Measurements from ENCODE around the gene TBC1D22A. TPM values are rescaled to one million over a fixed set of nuclear protein-coding genes. Genes with fewer than 3 reads are reported as not detected.

Gene TBC1D22A
- total and polyA plus RNA-seq, 9 donors: 12.5 to 25.6 (median 18.5) TPM

DNA sequence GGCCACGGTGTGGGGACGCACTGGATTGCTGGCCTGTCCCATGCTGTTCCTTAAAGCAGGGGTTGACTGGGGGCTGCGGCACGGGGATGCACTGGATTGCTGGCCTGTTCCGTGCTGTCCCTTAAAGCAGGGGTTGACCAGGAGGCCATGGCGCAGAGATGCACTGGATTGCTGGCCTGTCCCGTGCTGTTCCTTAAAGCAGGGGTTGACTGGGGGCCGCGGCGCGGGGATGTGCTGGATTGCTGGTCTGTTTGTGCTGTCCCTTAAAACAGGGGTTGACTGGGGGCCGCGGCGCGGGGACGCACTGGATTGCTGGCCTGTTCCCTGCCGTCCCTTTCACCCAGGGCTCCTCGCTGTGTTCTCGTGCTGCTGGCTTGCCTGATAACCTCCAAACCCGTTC is 383.4 kb downstream of the TBC1D22A start:
- H3K4me1 ChIP-seq (ENCODE audit: insufficient read depth): peaks cover 4% of the 10 kb centered on the region
- H3K27ac ChIP-seq: no peak overlapping the region
- no peak for DNase-seq
- TF ChIP-seq POLR2A (IDR thresholded peaks at IDR 0.05): no peak
- TF ChIP-seq EP300 (IDR thresholded peaks at IDR 0.05): no peak
- TF ChIP-seq, protein P1, sequence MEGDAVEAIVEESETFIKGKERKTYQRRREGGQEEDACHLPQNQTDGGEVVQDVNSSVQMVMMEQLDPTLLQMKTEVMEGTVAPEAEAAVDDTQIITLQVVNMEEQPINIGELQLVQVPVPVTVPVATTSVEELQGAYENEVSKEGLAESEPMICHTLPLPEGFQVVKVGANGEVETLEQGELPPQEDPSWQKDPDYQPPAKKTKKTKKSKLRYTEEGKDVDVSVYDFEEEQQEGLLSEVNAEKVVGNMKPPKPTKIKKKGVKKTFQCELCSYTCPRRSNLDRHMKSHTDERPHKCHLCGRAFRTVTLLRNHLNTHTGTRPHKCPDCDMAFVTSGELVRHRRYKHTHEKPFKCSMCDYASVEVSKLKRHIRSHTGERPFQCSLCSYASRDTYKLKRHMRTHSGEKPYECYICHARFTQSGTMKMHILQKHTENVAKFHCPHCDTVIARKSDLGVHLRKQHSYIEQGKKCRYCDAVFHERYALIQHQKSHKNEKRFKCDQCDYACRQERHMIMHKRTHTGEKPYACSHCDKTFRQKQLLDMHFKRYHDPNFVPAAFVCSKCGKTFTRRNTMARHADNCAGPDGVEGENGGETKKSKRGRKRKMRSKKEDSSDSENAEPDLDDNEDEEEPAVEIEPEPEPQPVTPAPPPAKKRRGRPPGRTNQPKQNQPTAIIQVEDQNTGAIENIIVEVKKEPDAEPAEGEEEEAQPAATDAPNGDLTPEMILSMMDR (IDR thresholded peaks at IDR 0.05): no peak
- intact Hi-C loops (cut with DNase I): no loop called here
- 92 to 97% (median 97%) methylated on average over 18 to 20 of the region's 20 CpGs for WGBS, 3 donors
- no peaks in the 10 kb centered on the region for H3K9me3 ChIP-seq
- no peaks in the 10 kb centered on the region for H3K27me3 ChIP-seq
- H3K36me3 ChIP-seq: no peaks in the 10 kb centered on the region
- H3K4me3 ChIP-seq: no peak overlapping the region

- TF ChIP-seq, protein P1 (IDR thresholded peaks at IDR 0.05): no peak
- TF ChIP-seq EP300 (IDR thresholded peaks at IDR 0.05) (no peak), POLR2A (IDR thresholded peaks at IDR 0.05) (no peak)
- Histone ChIP-seq H3K36me3 (no peaks in the 10 kb centered on the region), H3K9me3 (no peaks in the 10 kb centered on the region), H3K4me1 (ENCODE audit: insufficient read depth) (peaks cover 2% of the 10 kb centered on the region), H3K27ac (no peak overlapping the region), H3K27me3 (no peaks in the 10 kb centered on the region), H3K4me3 (no peak overlapping the region)
- intact Hi-C loops (cut with DNase I): no loop called here
- no peak for DNase-seq
- WGBS, 3 donors: 93 to 96% (median 93%) methylated on average over 11 of the region's 11 CpGs
These were observed 383.9 kb downstream of the TBC1D22A start for GRCh38 chr22:47146391-47146790.

DNA sequence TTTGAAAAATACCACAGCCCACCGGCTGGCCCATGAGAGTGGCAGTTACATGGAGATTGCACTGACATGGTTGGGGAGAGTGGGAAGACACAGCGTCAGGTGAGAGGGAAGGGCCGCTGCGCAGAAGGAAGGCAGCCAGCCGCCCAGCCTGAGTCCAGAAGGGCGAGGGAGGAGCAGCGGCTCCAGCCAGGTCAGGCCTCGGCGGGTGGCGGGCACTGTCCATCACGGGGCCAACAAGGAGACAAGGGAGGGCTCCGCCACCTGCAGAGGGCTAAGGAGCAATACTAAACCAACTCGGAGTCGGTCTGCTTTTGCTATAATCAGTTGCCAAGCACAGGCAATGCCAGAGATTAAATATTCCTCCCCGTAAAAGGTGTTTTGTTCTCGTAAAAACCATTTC is 384.5 kb downstream of the TBC1D22A start:
- intact Hi-C loops (cut with DNase I): no loop called here
- Histone ChIP-seq H3K9me3 (no peaks in the 10 kb centered on the region), H3K27ac (no peak overlapping the region), H3K4me3 (no peak overlapping the region), H3K36me3 (no peaks in the 10 kb centered on the region), H3K27me3 (no peaks in the 10 kb centered on the region), H3K4me1 (ENCODE audit: insufficient read depth) (no peaks in the 10 kb centered on the region)
- WGBS, 3 donors: 90 to 91% (median 90%) methylated on average over 16 of the region's 16 CpGs
- DNase-seq: no peak
- TF ChIP-seq, protein P1 (IDR thresholded peaks at IDR 0.05): no peak
- TF ChIP-seq EP300 (IDR thresholded peaks at IDR 0.05) (no peak), POLR2A (IDR thresholded peaks at IDR 0.05) (no peak)

GRCh38 chr22:47147572-47147971 is 385.1 kb downstream of the TBC1D22A start:
- TF ChIP-seq POLR2A (IDR thresholded peaks at IDR 0.05) (no peak), EP300 (IDR thresholded peaks at IDR 0.05) (no peak)
- TF ChIP-seq, protein P1 (IDR thresholded peaks at IDR 0.05): no peak
- Histone ChIP-seq H3K4me1 (ENCODE audit: insufficient read depth) (no peaks in the 10 kb centered on the region), H3K9me3 (no peaks in the 10 kb centered on the region), H3K4me3 (no peak overlapping the region), H3K27me3 (no peaks in the 10 kb centered on the region), H3K27ac (no peak overlapping the region), H3K36me3 (no peaks in the 10 kb centered on the region)
- DNase-seq: no peak
- WGBS, 3 donors: 91 to 98% (median 98%) methylated on average over 13 of the region's 13 CpGs
- intact Hi-C loops (cut with DNase I): no loop called here

Measured in ovary (tissue), 9 donors.